Measurements from ENCODE around the gene GYG1.

GRCh38 chr3:148970271-148970670 is 21.1 kb upstream of the GYG1 start:
- TF ChIP-seq, protein P1, sequence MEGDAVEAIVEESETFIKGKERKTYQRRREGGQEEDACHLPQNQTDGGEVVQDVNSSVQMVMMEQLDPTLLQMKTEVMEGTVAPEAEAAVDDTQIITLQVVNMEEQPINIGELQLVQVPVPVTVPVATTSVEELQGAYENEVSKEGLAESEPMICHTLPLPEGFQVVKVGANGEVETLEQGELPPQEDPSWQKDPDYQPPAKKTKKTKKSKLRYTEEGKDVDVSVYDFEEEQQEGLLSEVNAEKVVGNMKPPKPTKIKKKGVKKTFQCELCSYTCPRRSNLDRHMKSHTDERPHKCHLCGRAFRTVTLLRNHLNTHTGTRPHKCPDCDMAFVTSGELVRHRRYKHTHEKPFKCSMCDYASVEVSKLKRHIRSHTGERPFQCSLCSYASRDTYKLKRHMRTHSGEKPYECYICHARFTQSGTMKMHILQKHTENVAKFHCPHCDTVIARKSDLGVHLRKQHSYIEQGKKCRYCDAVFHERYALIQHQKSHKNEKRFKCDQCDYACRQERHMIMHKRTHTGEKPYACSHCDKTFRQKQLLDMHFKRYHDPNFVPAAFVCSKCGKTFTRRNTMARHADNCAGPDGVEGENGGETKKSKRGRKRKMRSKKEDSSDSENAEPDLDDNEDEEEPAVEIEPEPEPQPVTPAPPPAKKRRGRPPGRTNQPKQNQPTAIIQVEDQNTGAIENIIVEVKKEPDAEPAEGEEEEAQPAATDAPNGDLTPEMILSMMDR (IDR thresholded peaks at IDR 0.05; ENCODE audit: poor library complexity, severe bottlenecking): no peak
- TF ChIP-seq SMC3 (conservative IDR thresholded peaks at IDR 0.05; ENCODE audit: poor library complexity) (no peak), RAD21 (conservative IDR thresholded peaks at IDR 0.05) (no peak)

All from neural cell (in vitro differentiated cells).